ENCODE measurements around the gene TUBAL3. TPM values are rescaled to one million over a fixed set of nuclear protein-coding genes. Genes with fewer than 3 reads are reported as not detected.

The TUBAL3 gene
- total and polyA plus RNA-seq, 2 of the 4 experiments (the other 2 are of a cell fraction), result not detected

GRCh38 chr10:5406918-5407317 is 2.3 kb upstream of the TUBAL3 start:
- Histone ChIP-seq H4K20me1 (ENCODE audit: insufficient read depth, low read length) (no peaks in the 10 kb centered on the region), H3K9me1 (ENCODE audit: insufficient read depth, low read length) (no peaks in the 10 kb centered on the region), H3K36me3 (ENCODE audit: control insufficient read depth, insufficient read depth, low read length) (no peaks in the 10 kb centered on the region), H3K79me1 (ENCODE audit: low read depth in 1 of 2, low read length in 2 of 2) (no peaks in the 10 kb centered on the region), H3K4me2 (ENCODE audit: low read depth, low read length) (no peak overlapping the region), H4K91ac (ENCODE audit: insufficient read depth, low read depth, low read length) (no peak overlapping the region), H2BK15ac (ENCODE audit: low read depth, low read length) (no peak overlapping the region), H2BK20ac (ENCODE audit: low read depth, low read length) (no peak overlapping the region), H3K4me1 (ENCODE audit: control insufficient read depth, insufficient read depth, low read length) (no peaks in the 10 kb centered on the region), H3K9me3 (ENCODE audit: control insufficient read depth, insufficient read depth, low read length) (no peaks in the 10 kb centered on the region; the same call in 1 of the 2 replicates), H2AFZ (replicated peaks; ENCODE audit: low read length, poor library complexity) (no peak overlapping the region), H4K5ac (ENCODE audit: low read depth, low read length) (no peak overlapping the region), H3K14ac (replicated peaks; ENCODE audit: low read depth, low read length) (no peak overlapping the region), H3K23ac (ENCODE audit: low read depth, low read length) (no peak overlapping the region), H3K4ac (ENCODE audit: low read depth, low read length) (no peak overlapping the region), H3K18ac (ENCODE audit: low read depth, low read length) (no peak overlapping the region), H2AK9ac (replicated peaks; ENCODE audit: low read depth, low read length, poor library complexity) (no peak overlapping the region), H3K27me3 (ENCODE audit: control insufficient read depth, insufficient read depth, low read length) (peaks cover 5% of the 10 kb centered on the region), H2BK5ac (ENCODE audit: low read depth, low read length, poor library complexity, severe bottlenecking) (no peak overlapping the region), H4K8ac (ENCODE audit: low read depth in 2 of 2, low read length in 2 of 2) (no peak overlapping the region), H3K4me3 (ENCODE audit: insufficient read depth, low read depth, low read length) (no peak overlapping the region), H3K9ac (ENCODE audit: low read depth, low read length) (no peak overlapping the region), H2AK5ac (ENCODE audit: low read depth, low read length) (no peak overlapping the region), H2BK120ac (ENCODE audit: low read depth, low read length) (no peak overlapping the region), H3K56ac (ENCODE audit: extremely low read depth, insufficient read depth, low read length) (no peak overlapping the region), H3K27ac (ENCODE audit: insufficient read depth, low read length) (no peak overlapping the region)
- intact Hi-C loops (cut with micrococcal nuclease) (loop anchor here (10.0 kb wide), 1 partner anchor 1718 kb away; no protein-coding TSS in a partner anchor), in situ Hi-C loops (cut with MboI; ENCODE audit: low sequenced_read_pairs) (no loop called here), dilution Hi-C loops (cut with HindIII; ENCODE audit: low sequenced_read_pairs, unreplicated experiment) (no loop called here)
- no TSS peak for BruUV-seq (replicated peaks)
- ATAC-seq (ENCODE audit: low read depth), result no peak
- POLR2A ChIA-PET (ENCODE audit: unreplicated experiment), result no interaction called here
- no peak for DNase-seq
- TF ChIP-seq NFE2L2 (IDR thresholded peaks at IDR 0.05; ENCODE audit: low read depth, low read length) (no peak), BHLHE40 (IDR thresholded peaks at IDR 0.05; ENCODE audit: low read depth, low read length) (no peak), MAZ (IDR thresholded peaks at IDR 0.05; ENCODE audit: borderline replicate concordance, low read depth, low read length) (no peak), RAD21 (IDR thresholded peaks at IDR 0.05; ENCODE audit: low read length) (no peak)
- CTCF ChIA-PET, result no interaction called here
- WGBS, 2 experiments (ENCODE audit: extremely low coverage in 2 of 2, insufficient read length in 1 of 2), result no CpG with 5 or more reads among the region's 1 CpG
